ENCODE results near the gene RNF207. TPM values are rescaled to one million over a fixed set of nuclear protein-coding genes. Genes with fewer than 3 reads are reported as not detected.

RNF207 gene
- total RNA-seq, 3 donors from 2014 or later = 35.4 to 63.9 (median 35.9) TPM

DNA sequence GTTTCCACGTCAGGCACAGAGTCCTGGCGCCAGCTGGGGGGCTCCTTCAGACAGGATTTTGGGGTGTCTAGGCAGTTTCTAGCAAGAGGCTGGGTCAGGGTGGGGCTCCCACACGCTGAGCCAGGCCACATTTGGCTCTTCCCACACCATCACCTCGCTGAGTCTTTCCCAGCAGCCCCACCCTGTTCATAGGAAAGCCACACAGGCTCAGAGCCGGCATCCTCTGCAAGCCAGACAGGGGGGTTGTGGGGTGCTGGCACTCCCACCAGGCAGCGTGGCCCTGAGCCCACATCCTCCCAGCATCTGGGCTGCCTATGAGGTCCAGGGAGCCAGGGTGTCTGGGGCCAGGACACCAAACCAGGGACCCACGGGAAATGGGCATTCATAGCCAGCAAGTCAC, 57.8 kb downstream of the RNF207 start:
- TF ChIP-seq, protein P1, sequence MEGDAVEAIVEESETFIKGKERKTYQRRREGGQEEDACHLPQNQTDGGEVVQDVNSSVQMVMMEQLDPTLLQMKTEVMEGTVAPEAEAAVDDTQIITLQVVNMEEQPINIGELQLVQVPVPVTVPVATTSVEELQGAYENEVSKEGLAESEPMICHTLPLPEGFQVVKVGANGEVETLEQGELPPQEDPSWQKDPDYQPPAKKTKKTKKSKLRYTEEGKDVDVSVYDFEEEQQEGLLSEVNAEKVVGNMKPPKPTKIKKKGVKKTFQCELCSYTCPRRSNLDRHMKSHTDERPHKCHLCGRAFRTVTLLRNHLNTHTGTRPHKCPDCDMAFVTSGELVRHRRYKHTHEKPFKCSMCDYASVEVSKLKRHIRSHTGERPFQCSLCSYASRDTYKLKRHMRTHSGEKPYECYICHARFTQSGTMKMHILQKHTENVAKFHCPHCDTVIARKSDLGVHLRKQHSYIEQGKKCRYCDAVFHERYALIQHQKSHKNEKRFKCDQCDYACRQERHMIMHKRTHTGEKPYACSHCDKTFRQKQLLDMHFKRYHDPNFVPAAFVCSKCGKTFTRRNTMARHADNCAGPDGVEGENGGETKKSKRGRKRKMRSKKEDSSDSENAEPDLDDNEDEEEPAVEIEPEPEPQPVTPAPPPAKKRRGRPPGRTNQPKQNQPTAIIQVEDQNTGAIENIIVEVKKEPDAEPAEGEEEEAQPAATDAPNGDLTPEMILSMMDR (IDR thresholded peaks at IDR 0.05) = no peak
- Histone ChIP-seq H3K36me3 (ENCODE audit: low read depth) (no peaks in the 10 kb centered on the region), H3K9me3 (no peaks in the 10 kb centered on the region), H3K4me1 (ENCODE audit: low read depth) (peaks cover 15% of the 10 kb centered on the region), H3K4me3 (no peak overlapping the region)
- intact Hi-C loops (cut with DNase I, micrococcal nuclease) = no loop called here
- DNase-seq (no peak), ATAC-seq (no peak)

DNA sequence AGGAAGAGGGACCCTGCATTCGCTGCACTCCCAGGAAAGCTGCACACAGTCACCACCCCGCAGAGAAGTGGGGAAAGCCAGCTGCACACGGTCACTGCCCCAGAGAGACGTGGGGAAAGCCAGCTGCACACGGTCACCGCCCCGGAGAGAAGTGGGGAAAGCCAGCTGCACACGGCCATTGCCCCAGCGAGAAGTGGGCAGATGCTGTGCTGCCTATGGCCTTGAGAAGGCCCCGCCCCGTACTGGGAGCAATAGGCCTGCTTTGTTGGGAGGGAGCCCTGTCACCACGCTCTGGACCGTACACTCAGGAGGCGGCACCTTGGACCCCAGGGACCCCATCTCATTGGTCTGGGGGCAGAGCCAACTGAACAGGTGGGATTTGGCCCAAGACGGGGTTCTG, 59.2 kb downstream of the RNF207 start:
- Histone ChIP-seq H3K9me3 (no peaks in the 10 kb centered on the region), H3K4me3 (no peak overlapping the region), H3K4me1 (ENCODE audit: low read depth) (peaks cover 16% of the 10 kb centered on the region), H3K36me3 (ENCODE audit: low read depth) (no peaks in the 10 kb centered on the region)
- no peak for ATAC-seq
- TF ChIP-seq, protein P1 (IDR thresholded peaks at IDR 0.05) = no peak
- intact Hi-C loops (cut with DNase I, micrococcal nuclease) = no loop called here
- DNase-seq = no peak

DNA sequence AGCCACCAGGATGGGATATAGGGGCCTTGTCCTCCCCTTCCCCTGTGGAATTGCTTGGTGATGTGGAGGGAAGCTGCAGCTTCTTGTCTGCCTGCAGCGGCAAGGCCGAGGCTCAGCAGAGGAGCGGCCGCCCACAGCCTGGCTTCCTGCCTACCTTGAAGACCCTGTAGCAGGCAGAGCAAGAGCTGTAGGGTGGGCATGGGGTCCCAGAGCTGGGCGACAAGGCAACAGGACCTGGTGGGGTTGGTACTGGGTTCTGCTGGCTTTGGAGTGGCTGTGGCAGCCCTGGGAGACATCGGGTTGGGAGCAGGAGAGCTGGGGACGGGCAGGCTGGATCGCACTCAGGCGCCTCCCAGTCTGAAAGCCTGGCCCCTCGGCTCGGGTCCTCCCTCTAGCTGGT, 60.7 kb downstream of the RNF207 start:
- H3K4me1 ChIP-seq (ENCODE audit: low read depth) = peaks cover 28% of the 10 kb centered on the region
- TF ChIP-seq, protein P1 (IDR thresholded peaks at IDR 0.05) = no peak

DNA sequence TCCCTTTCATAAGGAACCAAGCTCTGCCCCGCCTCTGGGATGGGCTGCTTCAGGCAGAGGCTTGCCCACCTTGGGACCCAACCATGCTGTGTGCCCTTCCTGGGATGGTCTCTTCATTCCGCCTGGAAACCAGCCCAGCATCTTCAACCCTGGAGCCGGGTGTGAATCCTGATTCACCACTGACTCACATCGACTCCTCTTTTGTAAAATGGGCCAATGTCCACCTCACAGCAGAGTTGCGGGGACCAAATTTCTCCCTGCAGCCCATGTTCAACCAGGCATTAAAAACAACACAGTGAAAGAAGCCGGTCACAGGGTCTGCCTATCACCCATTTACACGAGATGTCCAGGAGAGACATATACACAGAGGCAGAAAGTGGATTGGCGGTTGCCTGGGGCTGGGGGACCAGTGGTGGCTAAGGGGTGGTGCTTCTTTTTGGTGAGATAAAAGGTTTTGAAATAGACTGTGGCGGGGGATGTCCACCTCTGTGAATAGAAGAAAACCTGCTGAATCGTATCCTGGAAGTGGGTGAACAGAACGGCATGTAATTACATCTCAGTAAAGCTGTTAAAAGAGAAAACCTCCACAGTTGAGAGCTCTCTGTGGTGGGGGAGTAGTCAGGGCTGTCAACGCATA, 61.9 kb downstream of the RNF207 start:
- TF ChIP-seq, protein P1 (IDR thresholded peaks at IDR 0.05) = no peak
- no peak for DNase-seq
- Histone ChIP-seq H3K36me3 (ENCODE audit: low read depth) (no peaks in the 10 kb centered on the region), H3K4me3 (no peak overlapping the region), H3K4me1 (ENCODE audit: low read depth) (peaks cover 33% of the 10 kb centered on the region), H3K9me3 (no peaks in the 10 kb centered on the region)
- intact Hi-C loops (cut with DNase I, micrococcal nuclease) = no loop called here
- ATAC-seq = no peak

More for the DNA sequence above, 60.7 kb downstream of the RNF207 start:
- Histone ChIP-seq H3K36me3 (ENCODE audit: low read depth) (no peaks in the 10 kb centered on the region), H3K4me3 (no peak overlapping the region), H3K9me3 (no peaks in the 10 kb centered on the region)
- ATAC-seq = no peak
- DNase-seq = no peak
- intact Hi-C loops (cut with DNase I, micrococcal nuclease) = no loop called here

DNA sequence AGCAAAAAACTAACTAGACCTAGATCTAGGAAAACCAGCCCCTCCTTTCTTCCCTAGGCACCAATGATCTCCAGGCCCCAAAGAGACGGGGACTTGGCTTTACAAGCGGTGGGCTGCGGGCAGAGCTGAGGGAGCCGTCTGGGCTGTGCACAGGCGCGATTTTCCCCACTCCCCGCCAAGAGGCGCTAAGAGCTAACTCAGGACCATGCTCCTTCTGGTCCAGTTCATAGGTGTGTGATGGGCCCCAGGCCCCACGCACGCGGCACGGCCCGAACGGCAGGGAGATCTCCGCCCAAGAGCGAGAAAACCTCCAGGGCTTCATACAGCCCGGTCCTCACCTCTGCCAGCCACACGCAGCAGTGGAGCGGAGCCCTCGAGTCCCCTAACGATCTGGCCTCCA, 62.5 kb downstream of the RNF207 start:
- peaks cover 33% of the 10 kb centered on the region for H3K4me1 ChIP-seq (ENCODE audit: low read depth)
- TF ChIP-seq, protein P1 (IDR thresholded peaks at IDR 0.05) = no peak
- no peak overlapping the region for H3K4me3 ChIP-seq

DNA sequence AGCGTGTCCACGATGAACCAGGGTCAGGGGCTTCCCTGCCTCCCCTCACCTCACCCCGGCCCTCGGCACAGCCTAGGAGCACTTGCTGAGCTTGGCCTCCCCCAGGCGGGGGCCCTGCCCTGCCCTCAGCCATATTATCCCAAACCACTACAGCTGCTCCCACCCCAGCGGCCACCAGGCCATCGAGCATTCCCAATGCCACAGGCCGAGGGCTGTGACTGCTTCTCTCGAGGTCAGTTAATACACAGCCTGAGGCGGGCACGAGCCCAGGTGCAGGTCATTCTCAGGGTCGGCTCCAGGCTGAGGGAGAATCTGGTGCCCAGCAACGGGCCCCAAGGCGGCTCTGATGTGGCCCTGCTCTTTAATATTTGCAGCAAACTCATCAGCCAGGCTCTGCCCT, 63.4 kb downstream of the RNF207 start:
- ATAC-seq (no peak), DNase-seq (no peak)
- Histone ChIP-seq H3K9me3 (no peaks in the 10 kb centered on the region), H3K4me1 (ENCODE audit: low read depth) (peaks cover 33% of the 10 kb centered on the region), H3K4me3 (no peak overlapping the region), H3K36me3 (ENCODE audit: low read depth) (no peaks in the 10 kb centered on the region)
- TF ChIP-seq, protein P1 (IDR thresholded peaks at IDR 0.05) = no peak
- intact Hi-C loops (cut with DNase I, micrococcal nuclease) = no loop called here

More for the DNA sequence above, 62.5 kb downstream of the RNF207 start:
- no peaks in the 10 kb centered on the region for H3K9me3 ChIP-seq
- ATAC-seq (no peak), DNase-seq (no peak)
- intact Hi-C loops (cut with DNase I, micrococcal nuclease) = no loop called here
- H3K36me3 ChIP-seq (ENCODE audit: low read depth) = no peaks in the 10 kb centered on the region

All from mucosa of descending colon (tissue), 3 donors.